ENCODE data around the gene ZC3H18. TPM values are rescaled to one million over a fixed set of nuclear protein-coding genes. Genes with fewer than 3 reads are reported as not detected.
A peak's percentile ranks its signal among the peaks of the same experiment; 100 is the strongest.

ZC3H18 gene
- total RNA-seq, 2 experiments from 2014 or later, result 83.4 to 88.7 TPM

- ATAC-seq (ENCODE audit: low read depth) (no peak), DNase-seq (no peak)
- Mint-ChIP-seq H3K27me3 (no peaks in the 10 kb centered on the region), H3K9me3 (no peaks in the 10 kb centered on the region), H3K36me3 (peaks cover 20% of the 10 kb centered on the region), H3K27ac (peak overlapping the region; percentile 11), H3K4me3 (no peak overlapping the region), H3K4me1 (peaks cover 27% of the 10 kb centered on the region)
- POLR2A ChIA-PET, result no interaction called here
Observed at GRCh38 chr16:88585927-88586581, 15.9 kb downstream of the ZC3H18 start.

- ATAC-seq (ENCODE audit: low read depth), result no peak
- no peak for DNase-seq
- no peaks in the 10 kb centered on the region for H3K9me3 Mint-ChIP-seq
- peak overlapping the region; percentile 49 for H3K27ac Mint-ChIP-seq
- H3K4me3 Mint-ChIP-seq, result no peak overlapping the region
- peaks cover 22% of the 10 kb centered on the region for H3K4me1 Mint-ChIP-seq
- POLR2A ChIA-PET, result no interaction called here
- peaks cover 29% of the 10 kb centered on the region for H3K36me3 Mint-ChIP-seq
- H3K27me3 Mint-ChIP-seq, result no peaks in the 10 kb centered on the region
Observed at GRCh38 chr16:88588148-88588547, 17.9 kb downstream of the ZC3H18 start.

GRCh38 chr16:88588754-88589153 is 18.6 kb downstream of the ZC3H18 start:
- POLR2A ChIA-PET, result no interaction called here
- Mint-ChIP-seq H3K9me3 (no peaks in the 10 kb centered on the region), H3K27ac (peak overlapping the region; percentile 46), H3K36me3 (peaks cover 31% of the 10 kb centered on the region), H3K4me3 (no peak overlapping the region), H3K4me1 (peaks cover 19% of the 10 kb centered on the region), H3K27me3 (no peaks in the 10 kb centered on the region)
- ATAC-seq (ENCODE audit: low read depth) (no peak), DNase-seq (no peak)

GRCh38 chr16:88589441-88589840 is 19.2 kb downstream of the ZC3H18 start:
- no peak for DNase-seq
- Mint-ChIP-seq H3K27me3 (no peaks in the 10 kb centered on the region), H3K36me3 (peaks cover 31% of the 10 kb centered on the region), H3K4me1 (peaks cover 19% of the 10 kb centered on the region), H3K9me3 (no peaks in the 10 kb centered on the region), H3K4me3 (no peak overlapping the region), H3K27ac (peak overlapping the region; percentile 26)
- no peak for ATAC-seq (ENCODE audit: low read depth)
- POLR2A ChIA-PET, result interaction anchor here (0.9 kb wide), 1 partner anchor 10 kb away, joined by 4 read pairs; no protein-coding TSS in a partner anchor

- DNase-seq (no peak), ATAC-seq (ENCODE audit: low read depth) (no peak)
- Mint-ChIP-seq H3K27ac (no peak overlapping the region), H3K4me1 (peaks cover 12% of the 10 kb centered on the region), H3K27me3 (no peaks in the 10 kb centered on the region), H3K36me3 (peaks cover 37% of the 10 kb centered on the region), H3K9me3 (no peaks in the 10 kb centered on the region), H3K4me3 (no peak overlapping the region)
- POLR2A ChIA-PET, result interaction anchor here (0.7 kb wide), 1 partner anchor 87 kb away, joined by 5 read pairs; no protein-coding TSS in a partner anchor
Observed at GRCh38 chr16:88591577-88592021, 21.4 kb downstream of the ZC3H18 start.

- Mint-ChIP-seq H3K27me3 (no peaks in the 10 kb centered on the region), H3K4me3 (no peak overlapping the region), H3K9me3 (no peaks in the 10 kb centered on the region), H3K27ac (no peak overlapping the region), H3K36me3 (peaks cover 30% of the 10 kb centered on the region), H3K4me1 (peaks cover 12% of the 10 kb centered on the region)
- no peak for ATAC-seq (ENCODE audit: low read depth)
- POLR2A ChIA-PET, result no interaction called here
- no peak for DNase-seq
Observed at GRCh38 chr16:88593061-88593460, 22.9 kb downstream of the ZC3H18 start.

GRCh38 chr16:88593489-88593888 is 23.3 kb downstream of the ZC3H18 start:
- Mint-ChIP-seq H3K36me3 (peaks cover 26% of the 10 kb centered on the region), H3K27ac (no peak overlapping the region), H3K9me3 (no peaks in the 10 kb centered on the region), H3K4me3 (no peak overlapping the region), H3K4me1 (peaks cover 8% of the 10 kb centered on the region), H3K27me3 (no peaks in the 10 kb centered on the region)
- ATAC-seq (ENCODE audit: low read depth) (no peak), DNase-seq (no peak)
- POLR2A ChIA-PET, result no interaction called here

GRCh38 chr16:88593910-88594309 is 23.7 kb downstream of the ZC3H18 start:
- Mint-ChIP-seq H3K27ac (no peak overlapping the region), H3K9me3 (no peaks in the 10 kb centered on the region), H3K27me3 (no peaks in the 10 kb centered on the region), H3K36me3 (peaks cover 25% of the 10 kb centered on the region), H3K4me1 (peaks cover 6% of the 10 kb centered on the region), H3K4me3 (no peak overlapping the region)
- POLR2A ChIA-PET, result no interaction called here
- DNase-seq, result no peak
- no peak for ATAC-seq (ENCODE audit: low read depth)

- H3K27me3 Mint-ChIP-seq, result no peaks in the 10 kb centered on the region
- ATAC-seq (ENCODE audit: low read depth) (no peak), DNase-seq (no peak)
- peaks cover 1% of the 10 kb centered on the region for H3K4me1 Mint-ChIP-seq
- H3K9me3 Mint-ChIP-seq, result no peaks in the 10 kb centered on the region
- H3K27ac Mint-ChIP-seq, result no peak overlapping the region
- H3K36me3 Mint-ChIP-seq, result peaks cover 21% of the 10 kb centered on the region
- POLR2A ChIA-PET, result no interaction called here
- H3K4me3 Mint-ChIP-seq, result no peak overlapping the region
Observed at GRCh38 chr16:88595101-88595500, 24.9 kb downstream of the ZC3H18 start.

- H3K27me3 Mint-ChIP-seq, result no peaks in the 10 kb centered on the region
- no peak overlapping the region for H3K27ac Mint-ChIP-seq
- ATAC-seq (ENCODE audit: low read depth) (no peak), DNase-seq (no peak)
- peaks cover 1% of the 10 kb centered on the region for H3K4me1 Mint-ChIP-seq
- POLR2A ChIA-PET, result no interaction called here
- no peak overlapping the region for H3K4me3 Mint-ChIP-seq
- H3K9me3 Mint-ChIP-seq, result no peaks in the 10 kb centered on the region
- H3K36me3 Mint-ChIP-seq, result peaks cover 21% of the 10 kb centered on the region
Observed at GRCh38 chr16:88595921-88596320, 25.7 kb downstream of the ZC3H18 start.

- Mint-ChIP-seq H3K36me3 (peaks cover 22% of the 10 kb centered on the region), H3K4me3 (no peak overlapping the region), H3K27me3 (no peaks in the 10 kb centered on the region), H3K4me1 (peaks cover 1% of the 10 kb centered on the region), H3K9me3 (no peaks in the 10 kb centered on the region), H3K27ac (no peak overlapping the region)
- ATAC-seq (ENCODE audit: low read depth) (no peak), DNase-seq (no peak)
- POLR2A ChIA-PET, result no interaction called here
Observed at GRCh38 chr16:88596483-88596882, 26.3 kb downstream of the ZC3H18 start.

- ATAC-seq (ENCODE audit: low read depth) (no peak), DNase-seq (no peak)
- POLR2A ChIA-PET, result no interaction called here
- Mint-ChIP-seq H3K27me3 (no peaks in the 10 kb centered on the region), H3K4me3 (no peak overlapping the region), H3K27ac (no peak overlapping the region), H3K9me3 (no peaks in the 10 kb centered on the region), H3K36me3 (peaks cover 17% of the 10 kb centered on the region), H3K4me1 (no peaks in the 10 kb centered on the region)
Observed at GRCh38 chr16:88597856-88598491, 27.8 kb downstream of the ZC3H18 start.

GRCh38 chr16:88599092-88599733 is 29.0 kb downstream of the ZC3H18 start:
- POLR2A ChIA-PET, result no interaction called here

More at GRCh38 chr16:88599092-88599733, 29.0 kb downstream of the ZC3H18 start:
- ATAC-seq (ENCODE audit: low read depth) (no peak), DNase-seq (no peak)
- no peaks in the 10 kb centered on the region for H3K9me3 Mint-ChIP-seq
- no peaks in the 10 kb centered on the region for H3K27me3 Mint-ChIP-seq
- H3K4me1 Mint-ChIP-seq, result no peaks in the 10 kb centered on the region
- H3K27ac Mint-ChIP-seq, result no peak overlapping the region
- no peak overlapping the region for H3K4me3 Mint-ChIP-seq
- peaks cover 16% of the 10 kb centered on the region for H3K36me3 Mint-ChIP-seq

Measured in activated naive CD8-positive, alpha-beta T cell treated with anti-CD3 and anti-CD28 coated beads, Interleukin-2, amount 10 ng/mL, durations not matched to agents 7 days and 5 days (primary cell).